ENCODE measurements around the gene PGAP6.
"Not testable (repeated sequence)": the region's sequence is repeated elsewhere in the genome, so short reads cannot be mapped to it uniquely, and the experiment has no call there.

PGAP6 gene

GRCh38 chr16:381789-382717 is at the start of gene PGAP6:
TSS of gene PGAP6 (minus strand) at chr16:381978. CDS start at chr16:381821, 157 bp downstream.
- peak; percentile 71 for DNase-seq

- DNase-seq = no peak
Observed at GRCh38 chr16:430904-431303, 49.1 kb upstream of the PGAP6 start.

- DNase-seq = no peak
Observed at GRCh38 chr16:427250-427649, 45.5 kb upstream of the PGAP6 start.

GRCh38 chr16:426906-427249 is 45.1 kb upstream of the PGAP6 start:
- DNase-seq = no peak

GRCh38 chr16:426115-426905 is 44.5 kb upstream of the PGAP6 start:
- DNase-seq = no peak

- no peak for DNase-seq
Observed at GRCh38 chr16:425740-426114, 43.9 kb upstream of the PGAP6 start.

GRCh38 chr16:425082-425718 is 43.4 kb upstream of the PGAP6 start, which contains the start of gene RAB11FIP3:
TSS of gene RAB11FIP3 (plus strand) at chr16:425649. CDS start at chr16:426007, 358 bp downstream.
- DNase-seq = peak; percentile 92

GRCh38 chr16:424623-425081 is 42.9 kb upstream of the PGAP6 start:
- no peak for DNase-seq

GRCh38 chr16:424033-424622 is 42.4 kb upstream of the PGAP6 start:
- DNase-seq = no peak

- not testable (repeated sequence) for DNase-seq
Observed at GRCh38 chr16:422179-422578, 40.4 kb upstream of the PGAP6 start.

GRCh38 chr16:415170-415498 is 33.4 kb upstream of the PGAP6 start:
- not testable (repeated sequence) for DNase-seq

GRCh38 chr16:414395-415169 is 32.8 kb upstream of the PGAP6 start:
- DNase-seq = no peak

- DNase-seq = no peak
Observed at GRCh38 chr16:411576-412265, 29.9 kb upstream of the PGAP6 start.

GRCh38 chr16:410516-411178 is 28.9 kb upstream of the PGAP6 start:
- DNase-seq = no peak

- no peak for DNase-seq
Observed at GRCh38 chr16:407253-407652, 25.5 kb upstream of the PGAP6 start.

GRCh38 chr16:405548-406506 is 24.0 kb upstream of the PGAP6 start:
- DNase-seq = no peak

- DNase-seq = no peak
Observed at GRCh38 chr16:404971-405486, 23.3 kb upstream of the PGAP6 start.

- DNase-seq = peak; percentile 98
Observed at GRCh38 chr16:401468-402348, 19.9 kb upstream of the PGAP6 start, which contains the start of gene DECR2. TSS of gene DECR2 (plus strand) at chr16:401885. CDS start at chr16:401964, 79 bp downstream.

Measured in activated CD4-positive, alpha-beta T cell treated with anti-CD3 and anti-CD28 coated beads, Interleukin-2, Interleukin-6, amounts not matched to agents 100 ng/mL and 50 ng/mL, durations not matched to agents 16 hours and 8 hours (primary cell).